Kidney (tissue), 14 donors: Measurements from ENCODE around the gene TEX38. TPM values are rescaled to one million over a fixed set of nuclear protein-coding genes. Genes with fewer than 3 reads are reported as not detected.

Experiments used
- DNase-seq, 5 donors: peaks; one replicate each; pipeline ENCODE4 v3.0.0-alpha.2; 2013 to 2020
- FAIRE-seq: peaks from 2 replicates; lab custom pipeline; 2012; peaks lifted over from hg19 to GRCh38; lab: Jason Lieb, UNC
- H3K27ac ChIP-seq, 2 donors: one replicate each; pipeline ENCODE4 v1.7.0; 2013; ENCODE audit warnings: low read depth in 2 of 2, low read length in 2 of 2, inconsistent platforms in 1 of 2
- H3K27me3 ChIP-seq: one replicate; pipeline ENCODE4 v1.7.1; 2013; ENCODE audit warnings: low read length, inconsistent platforms; ENCODE audit not compliant: control insufficient read depth, insufficient read depth
- H3K36me3 ChIP-seq, 3 donors: one replicate each; pipeline versions ENCODE4 v1.7.0 to v1.7.1; 2013; ENCODE audit warnings: low read length in 3 of 3, control low read depth in 1 of 3, inconsistent platforms in 1 of 3; ENCODE audit not compliant: insufficient read depth in 3 of 3, control insufficient read depth in 2 of 3
- H3K4me1 ChIP-seq, 3 donors: one replicate each; pipeline versions ENCODE4 v1.7.0 to v1.7.1; 2013; ENCODE audit warnings: low read length in 3 of 3, inconsistent platforms in 1 of 3, low read depth in 1 of 3; ENCODE audit not compliant: control insufficient read depth in 2 of 3, insufficient read depth in 2 of 3
- H3K4me3 ChIP-seq, 3 donors: one replicate each; pipeline versions ENCODE4 v1.7.0 to v1.8.1; 2013; ENCODE audit warnings: low read length in 3 of 3, control low read depth in 1 of 3, inconsistent platforms in 1 of 3
- H3K9ac ChIP-seq, 3 donors: one replicate each; pipeline versions ENCODE4 v1.7.0 to v1.7.1; 2013; ENCODE audit warnings: low read length in 3 of 3, control low read depth in 1 of 3, inconsistent platforms in 1 of 3
- H3K9me3 ChIP-seq, 3 donors: one replicate each; pipeline versions ENCODE4 v1.7.0 to v1.7.1; 2013; ENCODE audit warnings: low read length in 3 of 3, control low read depth in 1 of 3, inconsistent platforms in 1 of 3; ENCODE audit not compliant: control insufficient read depth in 2 of 3, insufficient read depth in 1 of 3
- CTCF ChIP-seq: IDR thresholded peaks from 3 replicates; pipeline ENCODE4 v1.5.1; 2012; ENCODE audit warnings: mild to moderate bottlenecking, moderate library complexity, borderline replicate concordance; ENCODE audit not compliant: insufficient read depth; ENCODE audit errors: extremely low read depth
- intact Hi-C: fragments of 100-400 bp; cut with DNase I; formaldehyde crosslinking; loops from one replicate; pipeline ENCODE4 v1.11.1; 2022
- polyA plus RNA-seq: library from polyadenylated mRNA; stranded (reverse); fragments of 350-450 nt; fragmentation: Illumina TruSeq; extraction: RNeasy Lipid Tissue Mini Kit (QIAGEN cat#74804); gene quantifications from one replicate; pipeline ENCODE4 v1.2.3, GENCODE V29; 2014; ENCODE audit warnings: low read depth, low replicate concordance; ENCODE audit not compliant: insufficient read depth
- total RNA-seq: library from RNA; stranded (reverse); fragmentation: NEBNext Ultra II Directional; extraction: Animal tissue kit (Norgen Biotek cat#: 25700); gene quantifications from one replicate; pipeline ENCODE4 v1.2.1, GENCODE V29; 2021
- donor health status: control.
- donor health status: control.
- donor health status: control.
- donor health status: control.
- donor health status: control.
- donor health status: DM: yes; HTN: yes; CAD: no.
- donor health status: Normal renal cell carcinoma (clear cell type).

The TEX38 gene
- total and polyA plus RNA-seq, 2 donors from 2014 or later: 0.35 TPM; not detected in 1

GRCh38 chr1:46665983-46666382 is 5.7 kb upstream of the TEX38 start:
- intact Hi-C loops: no loop called here
- DNase-seq: no peak
- peaks cover 0 to 18% (median 6%) of the 10 kb centered on the region in 3 donors for H3K36me3 ChIP-seq
- H3K9ac ChIP-seq: no peak overlapping the region
- no peaks in the 10 kb centered on the region for H3K27me3 ChIP-seq
- TF ChIP-seq CTCF: no peak
- FAIRE-seq: no peak
- no peak overlapping the region for H3K27ac ChIP-seq
- H3K9me3 ChIP-seq: no peaks in the 10 kb centered on the region
- H3K4me3 ChIP-seq: no peak overlapping the region
- H3K4me1 ChIP-seq: peaks cover 3 to 10% (median 7%) of the 10 kb centered on the region in 3 donors

GRCh38 chr1:46667782-46668760 is 3.6 kb upstream of the TEX38 start, which contains the start of gene ATPAF1:
Gene ATPAF1, minus strand, starts transcription at chr1:46668364. Its CDS starts 42 bp downstream, at chr1:46668322.
- Histone ChIP-seq H3K4me1 (peaks cover 3 to 10% (median 7%) of the 10 kb centered on the region in 3 donors), H3K9me3 (no peaks in the 10 kb centered on the region), H3K36me3 (peaks cover 0 to 18% (median 6%) of the 10 kb centered on the region in 3 donors), H3K9ac (peak within 1 kb of the TSS; percentile 74 to 82 (median 81)), H3K4me3 (peak within 1 kb of the TSS; percentile 78 to 87 (median 85)), H3K27me3 (no peaks in the 10 kb centered on the region), H3K27ac (peak within 1 kb of the TSS; percentile 26 to 28)
- DNase-seq (peak; percentile 80 to 89 (median 81)), FAIRE-seq (no peak)
- TF ChIP-seq CTCF: no peak
- intact Hi-C loops: no loop called here

GRCh38 chr1:46670134-46670533 is 1.5 kb upstream of the TEX38 start:
- no peak for TF ChIP-seq CTCF
- no peak overlapping the region for H3K27ac ChIP-seq
- no peak overlapping the region for H3K4me3 ChIP-seq
- H3K36me3 ChIP-seq: peaks cover 0 to 7% (median under 1%) of the 10 kb centered on the region in 3 donors
- peaks cover 3 to 10% (median 7%) of the 10 kb centered on the region in 3 donors for H3K4me1 ChIP-seq
- intact Hi-C loops: no loop called here
- no peaks in the 10 kb centered on the region for H3K9me3 ChIP-seq
- FAIRE-seq (no peak), DNase-seq (no peak)
- no peaks in the 10 kb centered on the region for H3K27me3 ChIP-seq
- H3K9ac ChIP-seq: no peak overlapping the region
